Psoas muscle (tissue), 8 donors: ENCODE data around the gene RPL12. TPM values are rescaled to one million over a fixed set of nuclear protein-coding genes. Genes with fewer than 3 reads are reported as not detected.
A peak's percentile ranks its signal among the peaks of the same experiment; 100 is the strongest.

ENCODE experiments used
- ATAC-seq, 4 donors: fragments of 200-7000 bp; cut with Tn5 transposase; one replicate each; pipeline ENCODE4 v1.9.1; 2020; ENCODE audit warnings: moderate library complexity in 3 of 4, mild to moderate bottlenecking in 2 of 4
- DNase-seq, 2 donors: peaks; one replicate each; pipeline ENCODE4 v3.0.0-alpha.2; 2020
- H3K27ac ChIP-seq: fragments of 200-600 bp; one replicate; pipeline ENCODE4 v1.8.0; 2022
- H3K27me3 ChIP-seq, 3 donors: fragments of 200-600 bp in 1 of 3; one replicate each; pipeline versions ENCODE4 v1.6.1 to v1.8.0; 2013 to 2022; ENCODE audit warnings: low read length in 2 of 3, mild to moderate bottlenecking in 2 of 3, moderate library complexity in 1 of 3; ENCODE audit not compliant: insufficient read depth in 3 of 3
- H3K36me3 ChIP-seq, 2 donors: fragments of 200-600 bp in 1 of 2; one replicate each; pipeline versions ENCODE4 v1.6.1 to v1.8.0; 2013 to 2022; ENCODE audit warnings: low read depth in 1 of 2, mild to moderate bottlenecking in 1 of 2, moderate library complexity in 1 of 2; ENCODE audit not compliant: insufficient read depth in 1 of 2
- H3K4me1 ChIP-seq: fragments of 200-600 bp; one replicate; pipeline ENCODE4 v1.8.0; 2022
- H3K4me3 ChIP-seq: fragments of 200-600 bp; one replicate; pipeline ENCODE4 v1.8.0; 2022; ENCODE audit warnings: mild to moderate bottlenecking
- H3K9me3 ChIP-seq: fragments of 200-600 bp; one replicate; pipeline ENCODE4 v1.8.0; 2022
- CTCF ChIP-seq: fragments of 200-600 bp; IDR thresholded peaks from one replicate; pipeline ENCODE4 v1.8.0; 2022; ENCODE audit warnings: antibody characterized with exemption
- WGBS, 3 donors: extraction: QIAGEN DNeasy Blood & Tissue Kit; methylation state at CpG; one replicate each; pipeline versions ENCODE4 v1.1.6 to v1.1.7; 2013; 5-methylcytosine and 5-hydroxymethylcytosine counted together
- intact Hi-C, 2 donors: fragments of 100-400 bp; cut with DNase I; formaldehyde crosslinking; loops; one replicate each; pipeline versions ENCODE4 v1.11.0 to v1.14.2; 2022
- polyA plus RNA-seq, 3 donors: library from polyadenylated mRNA; stranded (reverse); fragments of 200-250 nt; gene quantifications; one replicate each; pipeline ENCODE4 v1.2.3, GENCODE V29; 2013
- total RNA-seq, 4 donors: library from RNA; stranded (reverse); fragmentation: NEBNext Ultra II Directional in 2 of 4; extraction: Animal tissue kit (Norgen Biotek cat#: 25700) in 2 of 4; gene quantifications; one replicate each; pipeline versions ENCODE4 v1.2.1 to v1.2.4, GENCODE V29; 2021 to 2023
- donor health status: healthy with polysubstance abuse.
- donor health status: DM: no; HTN: no; CAD: no; lungs with moderate emphysema.
- donor health status: Bipolar disorder and iron deficiency.
- donor health status: healthy.
- donor health status: DM: yes; HTN: yes; CAD: no.
- donor health status: DM: no; HTN: no; CAD: no.
- donor health status: DM: no; HTN: no; CAD: no.
- donor health status: DM: yes; HTN: yes; CAD: no.

RPL12 gene
- total and polyA plus RNA-seq, 7 donors: 748 to 2,317 (median 1,111) TPM

GRCh38 chr9:127423934-127424675 lies 27.1 kb downstream of the RPL12 start, which contains the start of gene ZNF79:
Gene ZNF79, plus strand, starts transcription at chr9:127424382. Its CDS starts 406 bp downstream, at chr9:127424788.
- Histone ChIP-seq H3K4me3 (peak within 1 kb of the TSS; percentile 86), H3K9me3 (no peaks in the 10 kb centered on the region), H3K36me3 (peaks cover 6 to 10% of the 10 kb centered on the region in 2 donors), H3K27me3 (no peaks in the 10 kb centered on the region), H3K27ac (peak within 1 kb of the TSS; percentile 93), H3K4me1 (peaks cover 43% of the 10 kb centered on the region)
- 0% methylated on average over 54 of the region's 54 CpGs for WGBS, 3 donors
- no peak for TF ChIP-seq CTCF
- intact Hi-C loops: loop anchor here in 1 of 2 donors (2.0 kb wide), 2 partner anchors 27 kb away; partner anchors contain the start of genes LRSAM1, RPL12 and SLC2A8
- ATAC-seq (peak; percentile 95 to 99 (median 96)), DNase-seq (peak; percentile 94 to 97)

GRCh38 chr9:127423476-127423933 lies 27.7 kb downstream of the RPL12 start:
- no peaks in the 10 kb centered on the region for H3K9me3 ChIP-seq
- peak overlapping the region; percentile 86 for H3K4me3 ChIP-seq
- H3K27me3 ChIP-seq: no peaks in the 10 kb centered on the region
- peaks cover 43% of the 10 kb centered on the region for H3K4me1 ChIP-seq
- DNase-seq: no peak
- peak overlapping the region; percentile 93 for H3K27ac ChIP-seq
- intact Hi-C loops: loop anchor here in 1 of 2 donors (2.0 kb wide), 1 partner anchor 27 kb away; the partner anchor contains the start of gene SLC2A8
- ATAC-seq: peak in 2 of 4 donors; percentile 0 to 18
- 1% methylated on average over 9 of the region's 9 CpGs for WGBS, 3 donors
- TF ChIP-seq CTCF: no peak
- H3K36me3 ChIP-seq: peaks cover 2 to 4% of the 10 kb centered on the region in 2 donors

GRCh38 chr9:127422787-127423186 lies 28.4 kb downstream of the RPL12 start:
- intact Hi-C loops: loop anchor here in 1 of 2 donors (2.0 kb wide), 1 partner anchor 26 kb away; the partner anchor contains the start of gene SLC2A8
- Histone ChIP-seq H3K4me1 (peaks cover 46% of the 10 kb centered on the region), H3K27me3 (no peaks in the 10 kb centered on the region), H3K4me3 (peak overlapping the region; percentile 86), H3K9me3 (no peaks in the 10 kb centered on the region), H3K27ac (peak overlapping the region; percentile 93), H3K36me3 (no peaks in the 10 kb centered on the region)
- TF ChIP-seq CTCF: no peak
- WGBS, 3 donors: 41 to 50% (median 47%) methylated on average over 6 of the region's 6 CpGs
- no peak for ATAC-seq
- no peak for DNase-seq

GRCh38 chr9:127422133-127422782 lies 28.9 kb downstream of the RPL12 start:
- no peaks in the 10 kb centered on the region for H3K27me3 ChIP-seq
- H3K27ac ChIP-seq: peak overlapping the region; percentile 41
- ATAC-seq (no peak), DNase-seq (no peak)
- no peak for TF ChIP-seq CTCF
- intact Hi-C loops: loop anchor here in 1 of 2 donors (2.0 kb wide), 1 partner anchor 25 kb away; the partner anchor contains the start of gene SLC2A8
- H3K9me3 ChIP-seq: no peaks in the 10 kb centered on the region
- no peaks in the 10 kb centered on the region for H3K36me3 ChIP-seq
- 89 to 96% (median 94%) methylated on average over 10 of the region's 10 CpGs for WGBS, 3 donors
- peak overlapping the region; percentile 86 for H3K4me3 ChIP-seq
- peaks cover 43% of the 10 kb centered on the region for H3K4me1 ChIP-seq
